ENCODE results near the gene DLGAP4.

DNA sequence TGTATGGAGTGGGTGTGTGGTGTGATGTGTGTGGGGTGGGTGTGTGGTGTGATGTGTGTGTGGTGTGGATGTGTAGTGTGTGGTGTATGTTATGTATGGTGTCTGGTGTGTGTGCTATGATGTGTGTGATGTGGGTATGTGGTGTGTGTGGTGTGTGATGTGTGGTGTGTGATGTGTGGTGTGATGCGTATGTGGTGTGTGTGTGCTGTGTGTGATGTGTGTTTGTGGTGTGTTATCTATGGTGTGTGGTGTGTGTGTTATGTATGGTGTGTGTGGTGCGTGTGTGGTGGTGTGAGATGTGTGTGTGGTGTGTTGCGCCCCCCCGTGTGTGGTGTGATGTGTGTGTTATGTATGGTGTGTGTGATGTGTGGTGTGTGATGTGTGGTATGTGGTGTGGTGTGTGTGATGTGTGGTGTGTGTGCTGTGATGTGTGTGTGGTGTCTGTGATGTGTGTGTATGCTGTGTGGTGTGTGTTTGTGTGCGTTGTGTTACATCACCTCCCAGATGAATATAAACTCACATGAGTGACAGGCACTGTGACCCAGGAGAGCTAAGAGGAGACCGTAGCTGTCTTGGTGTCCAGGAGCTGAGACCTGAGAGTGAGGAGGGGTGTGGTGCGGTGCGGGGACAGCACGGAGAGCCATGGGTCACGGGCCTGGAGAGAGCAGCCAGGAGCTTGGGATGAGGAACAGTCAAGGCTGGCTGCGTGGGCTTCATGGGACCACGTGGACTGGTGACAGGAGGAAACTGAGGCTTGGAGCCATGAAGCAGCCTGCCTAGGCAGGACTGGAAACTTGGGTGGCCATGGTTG lies 8.8 kb downstream of the DLGAP4 start:
- TF ChIP-seq, protein P1, sequence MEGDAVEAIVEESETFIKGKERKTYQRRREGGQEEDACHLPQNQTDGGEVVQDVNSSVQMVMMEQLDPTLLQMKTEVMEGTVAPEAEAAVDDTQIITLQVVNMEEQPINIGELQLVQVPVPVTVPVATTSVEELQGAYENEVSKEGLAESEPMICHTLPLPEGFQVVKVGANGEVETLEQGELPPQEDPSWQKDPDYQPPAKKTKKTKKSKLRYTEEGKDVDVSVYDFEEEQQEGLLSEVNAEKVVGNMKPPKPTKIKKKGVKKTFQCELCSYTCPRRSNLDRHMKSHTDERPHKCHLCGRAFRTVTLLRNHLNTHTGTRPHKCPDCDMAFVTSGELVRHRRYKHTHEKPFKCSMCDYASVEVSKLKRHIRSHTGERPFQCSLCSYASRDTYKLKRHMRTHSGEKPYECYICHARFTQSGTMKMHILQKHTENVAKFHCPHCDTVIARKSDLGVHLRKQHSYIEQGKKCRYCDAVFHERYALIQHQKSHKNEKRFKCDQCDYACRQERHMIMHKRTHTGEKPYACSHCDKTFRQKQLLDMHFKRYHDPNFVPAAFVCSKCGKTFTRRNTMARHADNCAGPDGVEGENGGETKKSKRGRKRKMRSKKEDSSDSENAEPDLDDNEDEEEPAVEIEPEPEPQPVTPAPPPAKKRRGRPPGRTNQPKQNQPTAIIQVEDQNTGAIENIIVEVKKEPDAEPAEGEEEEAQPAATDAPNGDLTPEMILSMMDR (IDR thresholded peaks at IDR 0.05; ENCODE audit: insufficient read depth, low read length): no peak
- TF ChIP-seq POLR2AphosphoS5 (IDR thresholded peaks at IDR 0.05; ENCODE audit: low read depth): no peak
- no peak for TF ChIP-seq GABPA (IDR thresholded peaks at IDR 0.05; ENCODE audit: low read depth)
